Activated CD4-positive, alpha-beta T cell treated with anti-CD3 and anti-CD28 coated beads, Interleukin-2, amount 10 ng/mL, durations not matched to agents 24 days and 14 days (primary cell): Measurements from ENCODE around the gene CYSTM1. TPM values are rescaled to one million over a fixed set of nuclear protein-coding genes. Genes with fewer than 3 reads are reported as not detected.
"Not testable (repeated sequence)": the region's sequence is repeated elsewhere in the genome, so short reads cannot be mapped to it uniquely, and the experiment has no call there.

ENCODE experiments used
- DNase-seq: peaks from one replicate; pipeline ENCODE4 v3.0.0; 2022
- H3K27ac Mint-ChIP-seq: one replicate; pipeline ENCODE4 v1.8.0; 2022; ENCODE audit warnings: mild to moderate bottlenecking, mixed read lengths
- H3K27me3 Mint-ChIP-seq: one replicate; pipeline ENCODE4 v1.8.0; 2022; ENCODE audit warnings: mixed read lengths
- H3K36me3 Mint-ChIP-seq: one replicate; pipeline ENCODE4 v1.8.0; 2022; ENCODE audit warnings: low read depth, mild to moderate bottlenecking, mixed read lengths
- H3K4me1 Mint-ChIP-seq: one replicate; pipeline ENCODE4 v1.8.0; 2021; ENCODE audit warnings: mixed read lengths
- H3K4me3 Mint-ChIP-seq: one replicate; pipeline ENCODE4 v1.8.0; 2022; ENCODE audit warnings: mild to moderate bottlenecking, moderate library complexity, mixed read lengths
- H3K9me3 Mint-ChIP-seq: one replicate; pipeline ENCODE4 v1.8.0; 2021; ENCODE audit warnings: mixed read lengths
- intact Hi-C: fragments of 100-400 bp; cut with micrococcal nuclease; formaldehyde crosslinking; loops from one replicate; pipeline ENCODE4 v1.15.1; 2023
- total RNA-seq: library from RNA; stranded (reverse); gene quantifications from 2 replicates; pipeline ENCODE4 v1.2.3, GENCODE V29; 2022

Gene CYSTM1
- total RNA-seq, 1 donor from 2014 or later = 17.3 TPM

DNA sequence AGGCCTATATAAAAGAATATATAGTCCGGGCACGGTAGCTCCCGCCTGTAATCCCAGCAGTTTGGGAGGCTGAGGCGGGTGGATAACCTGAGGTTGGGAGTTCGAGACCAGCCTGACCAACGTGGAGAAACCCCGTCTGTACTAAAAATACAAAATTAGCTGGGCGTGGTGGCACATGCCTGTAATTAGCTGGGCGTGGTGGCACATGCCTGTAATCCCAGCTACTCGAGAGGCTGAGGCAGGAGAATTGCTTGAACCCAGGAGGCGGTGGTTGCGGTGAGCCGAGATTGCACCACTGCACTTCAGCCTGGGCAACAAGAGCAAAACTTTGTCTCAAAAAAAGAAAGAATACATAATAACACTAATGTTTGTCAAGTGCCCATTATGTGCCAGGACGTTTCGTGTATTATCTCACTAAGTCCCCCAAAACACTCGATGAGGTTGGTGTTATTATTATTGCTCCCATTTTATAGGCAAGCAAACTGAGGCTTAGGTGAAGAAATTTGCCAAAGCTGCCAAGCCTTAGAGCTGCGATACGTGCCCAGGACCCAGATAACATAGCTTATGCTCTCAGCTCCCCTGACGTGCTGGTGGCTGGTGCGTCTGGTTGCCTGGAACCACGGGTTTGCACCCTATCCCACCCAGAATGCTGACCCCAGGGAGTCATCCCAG, 20.1 kb upstream of the CYSTM1 start:
- H3K4me1 Mint-ChIP-seq, DNase-seq, H3K27me3 Mint-ChIP-seq, H3K27ac Mint-ChIP-seq, H3K36me3 Mint-ChIP-seq, H3K9me3 Mint-ChIP-seq, H3K4me3 Mint-ChIP-seq, intact Hi-C loops: not testable (repeated sequence)

DNA sequence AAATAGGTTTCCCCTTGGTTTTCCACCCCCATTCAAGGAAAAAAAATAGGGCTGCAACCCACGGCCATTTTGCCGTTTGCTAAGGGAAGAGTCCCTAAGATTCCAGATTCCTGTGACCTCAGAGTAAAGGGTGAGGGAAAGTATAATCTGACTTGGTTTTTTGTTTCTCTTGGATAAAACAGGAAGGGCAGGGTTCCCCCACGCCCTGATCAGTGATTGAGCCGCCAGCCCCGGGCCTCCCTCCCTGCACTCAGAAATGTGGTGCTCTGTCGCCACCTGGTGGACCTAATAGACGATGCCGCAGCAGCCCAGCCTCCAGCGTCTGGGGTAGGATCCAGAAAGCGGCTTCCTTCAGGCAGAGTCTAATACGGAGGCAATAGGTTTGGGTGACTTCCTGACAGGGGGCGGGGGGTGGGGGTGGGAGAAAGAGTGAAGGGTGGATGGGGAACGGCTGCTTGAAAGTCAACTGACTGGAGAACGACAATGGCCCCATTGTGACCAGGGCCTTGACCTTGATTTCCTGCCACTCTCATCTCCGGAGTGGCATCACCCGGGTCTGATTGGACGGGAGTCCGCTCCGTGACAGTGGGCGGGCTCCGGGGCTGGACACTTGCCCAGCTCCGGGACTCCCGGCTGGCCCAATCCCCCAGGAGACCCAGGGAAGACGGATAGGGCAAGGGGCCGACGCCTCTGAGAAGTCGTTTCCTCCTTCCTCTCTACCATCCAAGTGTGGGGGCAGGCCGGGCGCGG, 17.8 kb upstream of the CYSTM1 start:
- intact Hi-C loops = loop anchor here (1.0 kb wide), 3 partner anchors 12 to 370 kb away; no protein-coding TSS in a partner anchor
- no peak overlapping the region for H3K27ac Mint-ChIP-seq

DNA sequence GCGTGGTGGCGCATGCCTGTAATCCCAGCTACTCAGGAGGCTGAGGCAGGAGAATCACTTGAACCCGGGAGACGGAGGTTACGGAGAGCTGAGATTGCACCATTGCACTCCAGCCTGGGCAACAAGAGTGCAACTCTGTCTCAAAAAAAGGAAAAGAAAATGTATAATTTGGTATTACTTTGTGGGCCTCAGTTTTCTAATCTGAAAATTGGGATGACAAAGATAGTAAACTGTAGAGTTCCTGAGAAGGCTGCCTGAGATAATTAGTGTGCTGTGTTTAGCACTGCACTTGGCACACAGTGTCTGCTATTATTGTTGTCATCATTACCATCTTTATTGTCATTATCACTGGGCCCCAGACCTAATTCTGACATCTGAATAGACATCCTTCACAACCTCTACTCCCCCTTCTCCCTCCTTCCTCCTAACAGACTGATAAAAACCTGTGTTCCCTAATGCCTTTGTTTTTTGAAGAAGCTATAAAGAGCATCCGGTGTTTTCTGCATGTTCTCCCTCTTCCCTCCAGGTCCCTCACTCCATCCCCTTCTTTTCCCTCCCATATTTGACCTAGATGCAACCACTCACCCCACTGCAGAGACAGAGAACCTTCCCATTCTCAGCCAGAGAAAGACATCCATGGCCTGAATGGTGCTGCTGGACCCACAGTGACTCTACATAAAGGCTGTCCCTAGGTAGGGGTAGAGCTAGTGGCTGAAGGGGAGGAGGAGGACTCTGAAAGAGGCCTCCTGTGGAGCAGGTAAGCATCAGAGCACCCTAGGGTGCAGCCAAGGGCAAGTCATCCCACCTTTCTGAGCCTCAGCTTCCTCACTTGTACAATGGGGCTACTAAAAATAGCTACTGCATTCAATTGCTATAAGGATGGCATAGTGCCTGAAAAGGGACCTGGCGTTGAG, 15.7 kb upstream of the CYSTM1 start:
- no peak overlapping the region for H3K27ac Mint-ChIP-seq
- intact Hi-C loops = no loop called here
- H3K4me1 Mint-ChIP-seq = peaks cover 6% of the 10 kb centered on the region
- no peaks in the 10 kb centered on the region for H3K36me3 Mint-ChIP-seq
- H3K4me3 Mint-ChIP-seq = no peak overlapping the region
- H3K27me3 Mint-ChIP-seq = peaks cover 8% of the 10 kb centered on the region
- no peak for DNase-seq
- no peaks in the 10 kb centered on the region for H3K9me3 Mint-ChIP-seq

More for the DNA sequence above, 17.8 kb upstream of the CYSTM1 start:
- Mint-ChIP-seq H3K9me3 (no peaks in the 10 kb centered on the region), H3K4me1 (peaks cover 6% of the 10 kb centered on the region), H3K27me3 (peaks cover 6% of the 10 kb centered on the region), H3K4me3 (peak overlapping the region; percentile 63), H3K36me3 (no peaks in the 10 kb centered on the region)
- DNase-seq = peak; percentile 96

- no peaks in the 10 kb centered on the region for H3K9me3 Mint-ChIP-seq
- H3K36me3 Mint-ChIP-seq = no peaks in the 10 kb centered on the region
- DNase-seq = no peak
These were observed 12.7 kb upstream of the CYSTM1 start for GRCh38 chr5:140162275-140162674.

DNA sequence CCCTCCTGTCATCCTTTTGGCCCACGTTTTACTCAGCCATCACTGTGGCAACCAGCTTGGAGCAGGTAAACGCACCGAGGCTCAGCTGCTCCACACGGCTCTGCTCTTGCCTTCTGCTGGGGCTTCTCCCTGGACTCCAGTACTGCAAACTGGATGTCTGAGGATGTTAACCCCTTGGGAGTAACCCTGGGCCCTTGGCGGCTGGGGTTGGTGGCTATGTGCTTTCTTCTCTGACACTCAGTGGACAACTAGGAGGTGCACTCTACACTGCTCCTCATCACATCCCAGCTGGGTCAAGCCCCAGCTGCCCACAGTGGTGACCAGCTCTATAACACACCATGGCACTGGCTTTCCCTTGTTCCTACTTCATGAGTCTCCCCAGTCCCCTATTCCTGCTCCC, 12.2 kb upstream of the CYSTM1 start:
- intact Hi-C loops = no loop called here
- no peak overlapping the region for H3K4me3 Mint-ChIP-seq
- H3K9me3 Mint-ChIP-seq = no peaks in the 10 kb centered on the region
- no peaks in the 10 kb centered on the region for H3K4me1 Mint-ChIP-seq
- H3K27me3 Mint-ChIP-seq = peaks cover 23% of the 10 kb centered on the region
- no peak overlapping the region for H3K27ac Mint-ChIP-seq
- H3K36me3 Mint-ChIP-seq = no peaks in the 10 kb centered on the region
- no peak for DNase-seq

More at GRCh38 chr5:140162275-140162674, 12.7 kb upstream of the CYSTM1 start:
- Mint-ChIP-seq H3K27ac (no peak overlapping the region), H3K4me1 (peaks cover 2% of the 10 kb centered on the region), H3K27me3 (peaks cover 23% of the 10 kb centered on the region), H3K4me3 (no peak overlapping the region)
- intact Hi-C loops = no loop called here

GRCh38 chr5:140165101-140165922, 9.7 kb upstream of the CYSTM1 start:
- H3K27me3 Mint-ChIP-seq = peaks cover 22% of the 10 kb centered on the region
- DNase-seq = no peak
- no peak overlapping the region for H3K27ac Mint-ChIP-seq
- peaks cover 2% of the 10 kb centered on the region for H3K4me1 Mint-ChIP-seq
- H3K9me3 Mint-ChIP-seq = no peaks in the 10 kb centered on the region
- no peaks in the 10 kb centered on the region for H3K36me3 Mint-ChIP-seq
- intact Hi-C loops = no loop called here
- no peak overlapping the region for H3K4me3 Mint-ChIP-seq

DNA sequence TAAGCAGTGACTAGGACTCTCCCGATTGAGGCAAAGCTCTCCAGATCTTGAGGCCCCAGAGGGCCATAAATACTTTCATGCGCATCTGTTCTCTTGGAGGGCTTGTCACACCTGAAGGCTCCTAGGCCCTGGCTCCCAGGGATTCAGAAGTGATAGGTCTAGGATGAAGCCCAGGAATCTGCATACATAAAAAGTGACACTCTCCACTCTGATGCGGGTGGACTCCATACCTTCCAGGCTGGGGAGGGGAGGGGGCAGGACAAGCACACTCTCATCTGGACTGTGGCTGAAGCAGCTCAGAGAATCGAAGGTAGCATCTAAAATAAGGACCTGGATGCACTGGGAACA, 9.1 kb upstream of the CYSTM1 start:
- no peaks in the 10 kb centered on the region for H3K9me3 Mint-ChIP-seq
- no peaks in the 10 kb centered on the region for H3K36me3 Mint-ChIP-seq
- H3K27me3 Mint-ChIP-seq = peaks cover 19% of the 10 kb centered on the region
- intact Hi-C loops = no loop called here
- no peak overlapping the region for H3K4me3 Mint-ChIP-seq
- H3K27ac Mint-ChIP-seq = no peak overlapping the region
- peaks cover 2% of the 10 kb centered on the region for H3K4me1 Mint-ChIP-seq
- DNase-seq = no peak

DNA sequence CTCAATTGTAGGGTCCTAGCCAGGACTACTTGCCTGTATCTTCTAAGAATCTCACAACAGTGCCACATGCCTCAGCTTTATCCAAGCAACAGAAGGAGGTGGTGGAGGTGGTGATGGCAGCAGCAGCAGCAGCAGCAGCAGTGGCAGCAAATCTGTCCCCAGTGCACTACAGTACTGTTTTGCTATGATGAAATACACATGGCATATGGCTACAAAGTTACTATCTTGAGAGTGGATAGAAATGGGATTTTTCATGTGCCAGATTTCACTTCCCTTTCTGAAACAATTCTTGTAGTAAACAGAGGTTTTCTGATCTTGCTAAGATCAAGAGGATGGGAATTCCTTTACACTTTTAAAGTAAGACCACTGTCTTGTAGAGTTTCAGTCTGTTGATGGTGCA, 8.1 kb upstream of the CYSTM1 start:
- DNase-seq = no peak
- intact Hi-C loops = no loop called here
- no peaks in the 10 kb centered on the region for H3K9me3 Mint-ChIP-seq
- peaks cover 21% of the 10 kb centered on the region for H3K27me3 Mint-ChIP-seq
- H3K4me1 Mint-ChIP-seq = peaks cover 2% of the 10 kb centered on the region
- H3K4me3 Mint-ChIP-seq = no peak overlapping the region
- H3K36me3 Mint-ChIP-seq = no peaks in the 10 kb centered on the region
- no peak overlapping the region for H3K27ac Mint-ChIP-seq

GRCh38 chr5:140168371-140168770, 6.6 kb upstream of the CYSTM1 start:
- Mint-ChIP-seq H3K4me3 (no peak overlapping the region), H3K27ac (no peak overlapping the region), H3K4me1 (peaks cover 2% of the 10 kb centered on the region), H3K36me3 (no peaks in the 10 kb centered on the region), H3K9me3 (no peaks in the 10 kb centered on the region), H3K27me3 (peaks cover 25% of the 10 kb centered on the region)
- intact Hi-C loops = no loop called here
- DNase-seq = no peak

GRCh38 chr5:140169410-140169809, 5.6 kb upstream of the CYSTM1 start:
- DNase-seq = no peak
- intact Hi-C loops = no loop called here
- no peak overlapping the region for H3K4me3 Mint-ChIP-seq
- H3K9me3 Mint-ChIP-seq = no peaks in the 10 kb centered on the region
- no peak overlapping the region for H3K27ac Mint-ChIP-seq
- peaks cover 26% of the 10 kb centered on the region for H3K27me3 Mint-ChIP-seq
- peaks cover 5% of the 10 kb centered on the region for H3K4me1 Mint-ChIP-seq
- no peaks in the 10 kb centered on the region for H3K36me3 Mint-ChIP-seq

GRCh38 chr5:140172483-140172882, 2.5 kb upstream of the CYSTM1 start:
- Mint-ChIP-seq H3K36me3 (no peaks in the 10 kb centered on the region), H3K27ac (no peak overlapping the region), H3K4me1 (peaks cover 12% of the 10 kb centered on the region), H3K4me3 (no peak overlapping the region), H3K27me3 (peaks cover 19% of the 10 kb centered on the region), H3K9me3 (no peaks in the 10 kb centered on the region)
- no peak for DNase-seq
- intact Hi-C loops = loop anchor here (10.0 kb wide), 1 partner anchor 382 kb away; the partner anchor contains the start of gene SRA1

DNA sequence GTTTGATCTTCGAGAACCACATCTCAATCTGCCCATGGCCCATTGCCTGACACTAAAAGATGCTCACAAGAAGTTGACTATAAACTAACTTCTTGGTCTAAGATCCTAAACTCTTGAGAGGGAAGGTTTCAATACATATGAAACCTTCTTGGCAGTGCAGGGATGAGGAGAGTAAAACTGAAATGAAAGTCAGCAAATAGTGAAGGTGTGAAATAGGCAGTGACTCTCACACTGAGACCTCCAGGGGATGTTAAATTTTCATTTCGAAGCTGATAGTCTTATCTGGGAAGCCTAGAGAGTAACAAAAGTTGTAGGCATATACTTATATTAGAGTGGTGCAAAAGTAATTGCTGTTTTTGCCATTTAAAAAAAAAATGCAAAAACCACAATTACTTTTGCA, 974 bp upstream of the CYSTM1 start:
- no peak for DNase-seq
- no peak overlapping the region for H3K27ac Mint-ChIP-seq
- H3K36me3 Mint-ChIP-seq = no peaks in the 10 kb centered on the region
- intact Hi-C loops = loop anchor here (2.0 to 10.0 kb wide), 2 partner anchors 171 to 381 kb away; partner anchors contain the start of gene SRA1
- peaks cover 10% of the 10 kb centered on the region for H3K4me1 Mint-ChIP-seq
- peak overlapping the region; percentile 47 for H3K4me3 Mint-ChIP-seq
- H3K27me3 Mint-ChIP-seq = peaks cover 19% of the 10 kb centered on the region
- H3K9me3 Mint-ChIP-seq = no peaks in the 10 kb centered on the region
